Measurements from ENCODE around the gene BCAT1.

Gene BCAT1

DNA sequence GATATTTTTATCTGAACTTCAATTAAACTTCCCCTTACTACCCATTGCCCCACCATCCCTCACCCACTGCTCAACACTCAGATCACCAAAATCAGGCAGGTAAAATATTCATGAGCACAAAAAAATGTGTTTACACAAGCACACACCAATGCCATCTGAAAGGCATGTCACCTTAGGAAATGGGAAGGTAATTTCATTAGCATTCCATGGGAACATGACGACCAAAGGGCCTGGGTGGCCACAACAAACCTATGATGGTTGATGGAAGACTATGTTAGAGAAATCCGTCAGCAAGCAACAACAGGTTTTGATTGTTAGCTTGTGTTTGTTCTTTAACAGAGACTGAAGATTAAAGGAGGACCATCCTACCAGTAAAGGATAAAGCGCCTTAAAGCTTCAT, 97.6 kb downstream of the BCAT1 start:
- H3K4me1 Mint-ChIP-seq (ENCODE audit: low read depth): peaks cover 24% of the 10 kb centered on the region
- peaks cover 5% of the 10 kb centered on the region for H3K36me3 Mint-ChIP-seq (ENCODE audit: low read depth)
- H3K9me3 Mint-ChIP-seq: no peaks in the 10 kb centered on the region
- peaks cover 13% of the 10 kb centered on the region for H3K27me3 Mint-ChIP-seq
- no peak overlapping the region for H3K27ac Mint-ChIP-seq
- no peak overlapping the region for H3K4me3 Mint-ChIP-seq

DNA sequence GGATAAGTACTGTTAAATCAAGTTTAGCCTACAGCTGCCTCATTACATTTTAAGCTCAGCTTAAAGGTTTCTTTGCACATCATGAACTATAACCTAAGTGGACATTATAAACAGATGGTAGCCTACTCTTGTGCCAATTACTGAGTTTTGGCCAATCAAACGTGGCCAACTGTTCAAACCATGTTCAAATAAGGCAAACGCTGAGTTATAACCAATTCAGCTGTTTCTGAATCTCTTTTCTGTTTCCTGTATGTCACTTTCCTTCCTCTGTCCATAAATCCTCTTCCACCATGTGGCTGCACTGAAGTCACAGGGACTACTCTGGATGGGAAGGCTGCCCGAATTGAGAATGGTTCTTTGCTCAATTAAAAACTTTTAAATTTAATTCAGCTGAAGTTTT, 98.4 kb downstream of the BCAT1 start:
- peaks cover 5% of the 10 kb centered on the region for H3K36me3 Mint-ChIP-seq (ENCODE audit: low read depth)
- no peak overlapping the region for H3K27ac Mint-ChIP-seq
- H3K4me1 Mint-ChIP-seq (ENCODE audit: low read depth): peaks cover 24% of the 10 kb centered on the region
- no peak overlapping the region for H3K4me3 Mint-ChIP-seq
- peaks cover 13% of the 10 kb centered on the region for H3K27me3 Mint-ChIP-seq
- no peaks in the 10 kb centered on the region for H3K9me3 Mint-ChIP-seq

DNA sequence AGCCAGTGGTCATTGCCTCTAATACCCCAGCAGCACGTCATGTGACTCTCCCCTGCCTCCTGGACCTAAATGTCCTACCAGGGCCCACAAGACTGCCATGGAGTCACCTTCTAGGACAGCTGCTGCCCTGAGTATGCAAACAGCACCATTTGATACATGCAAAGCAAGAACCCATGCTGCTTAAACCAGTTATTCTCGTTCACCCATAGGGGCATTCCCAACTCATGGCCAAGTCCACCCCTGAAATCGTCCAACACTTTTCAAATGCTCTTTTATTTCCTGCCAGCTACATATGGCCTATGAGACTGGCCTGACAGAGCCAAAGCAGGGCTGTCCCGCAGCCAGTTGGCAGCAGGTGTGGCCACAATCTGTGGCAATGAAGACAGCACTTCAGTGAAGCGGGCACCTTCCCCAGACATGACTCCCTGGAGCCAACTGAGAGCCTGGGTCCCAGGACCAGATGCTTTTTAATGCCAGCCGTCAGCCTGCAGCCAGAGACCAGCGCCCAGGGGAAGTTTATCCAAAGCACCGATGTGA, 99.9 kb downstream of the BCAT1 start:
- Mint-ChIP-seq H3K4me1 (ENCODE audit: low read depth) (peaks cover 23% of the 10 kb centered on the region), H3K27me3 (peaks cover 13% of the 10 kb centered on the region), H3K4me3 (no peak overlapping the region), H3K36me3 (ENCODE audit: low read depth) (peaks cover 5% of the 10 kb centered on the region), H3K9me3 (no peaks in the 10 kb centered on the region), H3K27ac (no peak overlapping the region)

DNA sequence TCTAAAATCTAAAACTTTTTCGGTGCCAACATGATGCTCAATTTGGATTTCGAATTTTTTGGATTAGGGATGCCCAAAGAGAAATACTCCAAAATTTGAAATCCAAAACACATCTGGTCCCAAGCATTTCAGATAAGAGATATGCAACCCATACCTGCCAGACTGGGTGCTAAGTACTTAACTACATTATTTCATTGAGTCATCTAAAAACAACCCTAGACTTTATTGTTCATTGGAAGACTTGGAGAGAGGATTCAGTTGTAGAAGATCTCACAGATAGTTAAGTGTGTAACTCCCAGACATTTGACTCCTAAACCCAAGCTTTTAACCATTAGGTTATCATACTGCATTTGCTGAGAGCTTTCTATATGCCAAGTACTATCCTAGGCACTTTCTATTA, 102.2 kb downstream of the BCAT1 start:
- Mint-ChIP-seq H3K9me3 (no peaks in the 10 kb centered on the region), H3K4me3 (no peak overlapping the region), H3K27ac (no peak overlapping the region), H3K27me3 (peaks cover 8% of the 10 kb centered on the region), H3K36me3 (ENCODE audit: low read depth) (peaks cover 18% of the 10 kb centered on the region), H3K4me1 (ENCODE audit: low read depth) (peaks cover under 1% of the 10 kb centered on the region)

DNA sequence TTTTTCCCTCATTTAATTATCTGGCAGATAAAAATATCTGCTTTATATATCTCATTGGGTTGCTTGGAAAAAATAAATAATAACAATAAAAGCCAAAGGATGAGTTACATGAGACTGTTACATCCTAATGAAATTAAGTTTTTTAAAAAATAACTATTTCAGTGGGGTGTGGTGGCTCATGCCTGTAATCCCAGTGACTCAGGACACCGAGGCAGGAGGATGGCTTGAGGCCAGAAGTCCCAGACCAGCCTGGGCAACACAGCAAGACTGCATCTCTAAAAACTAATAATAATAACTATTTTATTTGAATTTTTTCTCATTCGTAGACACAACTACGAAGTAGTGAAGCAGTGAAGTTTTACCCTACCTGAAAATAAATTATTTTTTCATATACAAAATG, 103.3 kb downstream of the BCAT1 start:
- peaks cover 6% of the 10 kb centered on the region for H3K4me1 Mint-ChIP-seq (ENCODE audit: low read depth)
- no peak overlapping the region for H3K4me3 Mint-ChIP-seq
- no peak overlapping the region for H3K27ac Mint-ChIP-seq
- H3K27me3 Mint-ChIP-seq: peaks cover 8% of the 10 kb centered on the region
- H3K36me3 Mint-ChIP-seq (ENCODE audit: low read depth): peaks cover 27% of the 10 kb centered on the region
- no peaks in the 10 kb centered on the region for H3K9me3 Mint-ChIP-seq

DNA sequence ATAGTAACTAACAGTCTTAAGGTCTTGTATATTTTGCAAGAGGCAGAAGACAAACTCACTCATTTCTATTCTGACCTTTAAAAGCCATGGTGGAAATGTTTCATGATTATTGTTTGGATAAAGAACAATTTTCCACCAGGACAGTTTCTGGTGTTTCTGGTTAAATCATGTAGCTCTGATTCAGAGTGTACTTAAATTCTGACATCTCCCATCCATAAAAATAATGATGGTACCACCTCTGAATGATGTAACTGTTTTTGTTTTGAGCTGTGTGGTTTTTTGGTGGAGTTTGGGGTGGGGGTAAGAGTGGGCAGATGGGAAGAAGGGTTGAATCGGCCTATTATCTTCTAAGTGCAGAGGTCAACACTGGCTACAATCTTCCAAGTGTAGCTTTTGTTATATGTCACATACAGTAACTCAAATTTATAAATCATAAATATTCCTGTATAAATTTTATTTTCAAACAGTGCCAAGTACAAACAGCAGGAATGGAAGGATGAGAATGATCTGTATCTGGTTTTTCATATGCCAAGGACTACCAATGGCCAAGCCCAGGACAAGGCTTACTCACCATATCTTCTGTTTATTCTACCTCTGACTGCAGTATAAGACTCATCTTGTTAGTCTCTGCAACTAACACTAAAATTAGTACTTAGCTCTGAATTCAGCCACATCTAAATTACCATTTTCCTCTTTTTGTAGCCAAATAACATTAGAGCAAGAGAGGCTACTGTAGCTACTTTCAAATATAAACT, 108.7 kb downstream of the BCAT1 start:
- Mint-ChIP-seq H3K27ac (peak overlapping the region; percentile 96), H3K27me3 (peaks cover 3% of the 10 kb centered on the region), H3K4me3 (peak overlapping the region; percentile 56), H3K4me1 (ENCODE audit: low read depth) (peaks cover 45% of the 10 kb centered on the region), H3K9me3 (no peaks in the 10 kb centered on the region), H3K36me3 (ENCODE audit: low read depth) (peaks cover 36% of the 10 kb centered on the region)

DNA sequence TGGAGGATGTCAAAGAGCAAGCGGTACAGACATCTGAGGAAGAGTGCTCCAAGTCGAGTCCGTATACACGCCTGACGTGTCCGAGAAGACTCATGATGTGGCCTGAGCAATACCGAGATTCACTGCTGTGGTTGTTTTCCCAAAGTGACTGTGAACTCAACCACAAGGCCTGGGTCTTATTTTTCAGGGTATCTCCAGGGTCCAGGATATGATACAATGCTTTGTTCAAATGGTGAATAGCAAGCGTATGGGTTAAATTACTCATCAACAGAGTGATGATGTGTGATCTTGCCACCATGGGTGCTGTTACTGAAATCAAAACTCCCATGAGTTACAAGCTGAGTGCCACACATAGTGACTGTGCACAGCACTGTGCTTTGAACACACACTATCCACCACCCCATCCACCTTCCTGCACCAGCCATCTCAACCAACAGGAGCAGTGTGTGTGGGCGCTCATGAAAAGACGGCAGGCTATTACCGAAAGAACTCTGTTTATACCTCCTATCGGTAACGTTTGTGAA, 109.6 kb downstream of the BCAT1 start:
- peak overlapping the region; percentile 56 for H3K4me3 Mint-ChIP-seq
- no peaks in the 10 kb centered on the region for H3K9me3 Mint-ChIP-seq
- peak overlapping the region; percentile 96 for H3K27ac Mint-ChIP-seq
- H3K4me1 Mint-ChIP-seq (ENCODE audit: low read depth): peaks cover 45% of the 10 kb centered on the region
- peaks cover 36% of the 10 kb centered on the region for H3K36me3 Mint-ChIP-seq (ENCODE audit: low read depth)
- H3K27me3 Mint-ChIP-seq: peaks cover 3% of the 10 kb centered on the region

DNA sequence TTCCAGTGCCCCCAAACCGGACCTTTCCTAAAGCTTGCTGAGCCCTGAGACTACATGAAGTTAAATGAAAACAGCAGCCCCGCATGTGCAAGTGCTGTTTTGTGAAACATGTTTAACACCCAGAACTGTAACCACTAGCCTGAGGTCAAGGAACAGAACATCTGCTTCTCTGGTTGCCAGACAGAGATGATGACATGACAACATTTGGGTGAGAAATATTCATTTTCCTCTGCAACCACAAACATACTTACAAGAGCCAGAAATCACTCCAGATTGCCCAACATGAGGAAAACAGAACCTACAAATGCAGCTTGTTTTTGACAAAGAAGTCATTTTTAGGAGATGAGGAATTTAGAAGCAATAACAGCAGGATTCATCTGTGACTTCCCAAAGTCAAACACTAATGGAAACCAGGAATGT, 110.4 kb downstream of the BCAT1 start:
- peaks cover 45% of the 10 kb centered on the region for H3K4me1 Mint-ChIP-seq (ENCODE audit: low read depth)
- H3K27me3 Mint-ChIP-seq: peaks cover 3% of the 10 kb centered on the region
- no peaks in the 10 kb centered on the region for H3K9me3 Mint-ChIP-seq
- H3K4me3 Mint-ChIP-seq: peak overlapping the region; percentile 56
- peaks cover 36% of the 10 kb centered on the region for H3K36me3 Mint-ChIP-seq (ENCODE audit: low read depth)
- peak overlapping the region; percentile 96 for H3K27ac Mint-ChIP-seq

DNA sequence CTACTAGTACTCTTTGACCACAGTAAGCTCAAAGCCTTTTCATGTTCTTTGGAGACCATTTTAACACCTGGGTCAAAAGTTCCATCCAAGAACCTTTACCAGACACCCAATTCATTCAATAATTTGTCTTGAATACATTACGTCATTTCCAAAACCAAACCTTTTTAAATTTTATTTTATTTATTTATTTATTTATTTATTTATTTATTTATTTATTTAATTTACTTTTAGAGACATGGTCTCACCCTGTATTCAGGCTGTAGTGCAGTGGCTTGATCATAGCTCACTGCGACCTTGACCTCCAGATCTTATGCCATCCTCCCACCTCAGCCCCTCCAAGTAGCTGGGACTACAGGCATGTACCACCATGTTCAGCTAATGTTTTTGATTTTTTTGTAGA, 113.5 kb downstream of the BCAT1 start:
- peaks cover 36% of the 10 kb centered on the region for H3K4me1 Mint-ChIP-seq (ENCODE audit: low read depth)
- H3K27ac Mint-ChIP-seq: no peak overlapping the region
- peaks cover 14% of the 10 kb centered on the region for H3K36me3 Mint-ChIP-seq (ENCODE audit: low read depth)
- H3K9me3 Mint-ChIP-seq: no peaks in the 10 kb centered on the region
- no peak overlapping the region for H3K4me3 Mint-ChIP-seq
- H3K27me3 Mint-ChIP-seq: peaks cover 3% of the 10 kb centered on the region

DNA sequence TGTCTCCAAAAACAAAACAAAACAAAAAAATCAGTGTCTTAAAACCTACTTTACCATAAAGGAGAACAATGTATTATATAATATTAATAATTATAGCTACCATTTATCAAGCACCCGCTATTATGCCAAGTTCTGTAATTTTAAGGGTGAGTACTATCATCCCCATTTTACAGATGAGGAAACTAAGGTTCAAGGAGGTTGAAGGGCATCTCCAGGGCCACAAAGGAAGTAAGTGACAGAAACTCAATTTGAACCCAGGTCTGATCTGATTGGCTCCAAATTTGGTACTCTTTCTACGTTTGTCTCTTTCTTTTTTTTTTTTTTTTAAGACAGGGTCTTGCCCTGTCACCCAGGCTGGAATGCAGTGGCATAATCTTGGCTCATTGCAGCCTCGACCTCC, 115.4 kb downstream of the BCAT1 start:
- no peak overlapping the region for H3K4me3 Mint-ChIP-seq
- peaks cover 18% of the 10 kb centered on the region for H3K4me1 Mint-ChIP-seq (ENCODE audit: low read depth)
- H3K9me3 Mint-ChIP-seq: no peaks in the 10 kb centered on the region
- H3K27me3 Mint-ChIP-seq: peaks cover 3% of the 10 kb centered on the region
- no peak overlapping the region for H3K27ac Mint-ChIP-seq
- peaks cover 14% of the 10 kb centered on the region for H3K36me3 Mint-ChIP-seq (ENCODE audit: low read depth)

DNA sequence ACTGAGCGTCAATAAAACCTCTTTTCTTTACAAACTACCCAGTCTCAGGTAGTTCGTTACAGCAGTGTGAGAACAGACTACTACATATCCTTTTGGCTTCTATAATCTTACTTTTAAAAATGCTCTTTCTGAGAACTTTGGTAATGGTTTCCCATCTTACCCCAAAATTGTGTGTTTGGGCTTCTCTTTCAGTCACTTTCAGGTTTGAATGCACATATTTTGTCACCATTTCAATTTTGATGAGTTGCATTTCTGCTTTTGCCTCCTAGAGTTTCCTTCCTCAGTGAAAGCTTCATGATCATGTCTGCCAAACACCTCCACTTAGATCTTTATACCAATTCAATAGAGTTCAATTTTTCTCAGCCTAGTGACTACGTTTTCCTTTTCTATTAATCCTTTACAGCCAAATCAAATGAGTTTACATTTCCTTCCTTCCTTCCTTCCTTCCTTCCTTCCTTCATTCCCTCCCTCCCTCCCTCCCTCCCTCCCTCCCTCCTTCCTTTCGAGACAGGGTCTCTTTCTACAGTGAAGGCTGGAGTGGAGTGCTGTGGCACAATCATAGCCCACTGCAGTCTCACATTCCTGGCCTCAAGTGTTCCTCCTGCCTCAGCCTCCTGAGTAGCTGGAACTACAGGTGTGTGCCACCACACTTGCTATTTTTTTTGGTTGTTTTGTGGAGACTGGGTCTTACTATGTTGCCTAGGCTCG, 124.9 kb downstream of the BCAT1 start:
- no peak overlapping the region for H3K4me3 Mint-ChIP-seq
- no peaks in the 10 kb centered on the region for H3K27me3 Mint-ChIP-seq
- peak overlapping the region; percentile 78 for H3K27ac Mint-ChIP-seq
- peaks cover 30% of the 10 kb centered on the region for H3K4me1 Mint-ChIP-seq (ENCODE audit: low read depth)
- H3K36me3 Mint-ChIP-seq (ENCODE audit: low read depth): peaks cover 22% of the 10 kb centered on the region
- peaks cover 8% of the 10 kb centered on the region for H3K9me3 Mint-ChIP-seq

DNA sequence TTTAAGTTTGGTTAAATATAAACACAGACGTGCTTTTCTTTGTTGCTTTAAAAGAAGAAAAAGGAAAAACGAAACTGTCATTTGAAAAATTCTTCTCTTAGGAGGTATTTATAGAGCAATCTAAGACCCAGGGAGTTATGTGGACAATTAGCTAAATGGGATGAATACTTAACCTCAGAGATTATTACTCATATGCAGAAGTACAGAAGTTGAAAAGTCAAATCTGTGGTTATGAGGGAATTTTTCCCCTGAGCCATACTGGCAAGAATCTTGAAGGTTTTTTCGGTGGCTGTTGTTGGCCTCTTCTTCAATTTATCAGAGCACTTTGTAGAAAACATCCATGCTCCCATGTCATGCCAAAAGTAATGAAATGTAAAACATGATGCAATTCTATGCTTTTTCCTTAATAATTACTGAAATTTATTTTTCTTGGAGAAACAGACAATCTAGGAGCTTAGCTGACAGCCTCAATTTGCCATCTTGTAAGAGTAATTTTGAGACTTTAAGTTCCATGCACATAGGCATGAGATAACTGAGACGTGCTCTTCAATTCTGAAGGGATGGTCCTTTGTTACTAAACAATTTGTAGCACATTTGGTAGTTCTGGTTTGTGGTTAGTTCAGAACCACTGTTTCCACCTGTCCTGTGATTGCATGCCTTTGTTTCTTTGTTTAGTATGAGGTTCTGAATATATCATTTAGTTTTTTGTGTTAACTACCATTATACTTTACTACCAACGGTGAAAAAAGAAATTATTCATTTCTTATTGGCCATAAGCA, 126.6 kb downstream of the BCAT1 start:
- H3K36me3 Mint-ChIP-seq (ENCODE audit: low read depth): peaks cover 23% of the 10 kb centered on the region
- peak overlapping the region; percentile 34 for H3K4me3 Mint-ChIP-seq
- no peaks in the 10 kb centered on the region for H3K27me3 Mint-ChIP-seq
- peak overlapping the region; percentile 73 for H3K27ac Mint-ChIP-seq
- peaks cover 8% of the 10 kb centered on the region for H3K9me3 Mint-ChIP-seq
- peaks cover 30% of the 10 kb centered on the region for H3K4me1 Mint-ChIP-seq (ENCODE audit: low read depth)

DNA sequence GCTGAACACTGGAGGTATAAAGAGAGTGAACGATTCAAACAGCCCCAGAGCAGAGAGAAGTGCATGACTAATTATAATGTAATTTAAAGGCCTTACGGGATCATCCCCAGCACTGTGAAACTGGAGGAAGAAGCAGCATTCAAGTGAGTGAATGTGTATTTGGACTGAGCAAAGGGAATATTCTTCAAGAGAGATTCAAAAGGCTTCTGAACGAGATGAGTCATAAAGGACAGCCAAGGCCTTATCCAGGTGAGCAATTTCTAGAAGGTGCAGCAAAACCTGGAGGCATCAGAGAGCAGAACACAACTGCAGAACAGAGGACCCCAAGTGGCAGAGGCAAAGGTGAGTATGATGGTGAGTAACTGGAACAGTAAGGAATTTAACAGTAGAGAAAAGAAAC, 127.2 kb downstream of the BCAT1 start:
- Mint-ChIP-seq H3K36me3 (ENCODE audit: low read depth) (peaks cover 23% of the 10 kb centered on the region), H3K27ac (peak overlapping the region; percentile 73), H3K4me3 (peak overlapping the region; percentile 6), H3K4me1 (ENCODE audit: low read depth) (peaks cover 30% of the 10 kb centered on the region), H3K27me3 (no peaks in the 10 kb centered on the region), H3K9me3 (peaks cover 8% of the 10 kb centered on the region)

DNA sequence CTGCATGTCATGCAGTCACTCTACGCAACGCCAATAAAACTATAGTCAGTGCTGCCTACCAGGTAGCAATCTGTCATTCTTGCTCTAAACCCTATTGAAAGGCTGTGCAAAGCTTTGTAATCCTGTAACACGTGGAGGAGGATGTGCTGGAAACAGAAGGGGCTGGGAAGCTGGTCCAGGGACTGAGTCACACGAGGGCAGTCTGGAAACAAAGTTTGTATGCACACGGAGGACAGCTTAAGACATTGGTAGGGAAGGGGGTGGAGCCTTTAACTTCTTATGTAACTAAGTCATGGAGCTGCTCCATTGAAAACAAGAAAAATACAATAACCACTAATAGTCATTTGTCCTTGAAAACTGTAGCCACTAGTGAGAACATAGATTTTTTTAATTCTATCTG, 128.0 kb downstream of the BCAT1 start:
- H3K9me3 Mint-ChIP-seq: peaks cover 8% of the 10 kb centered on the region
- no peak overlapping the region for H3K4me3 Mint-ChIP-seq
- H3K36me3 Mint-ChIP-seq (ENCODE audit: low read depth): peaks cover 28% of the 10 kb centered on the region
- H3K27me3 Mint-ChIP-seq: no peaks in the 10 kb centered on the region
- H3K4me1 Mint-ChIP-seq (ENCODE audit: low read depth): peaks cover 30% of the 10 kb centered on the region
- H3K27ac Mint-ChIP-seq: no peak overlapping the region
